ENCODE measurements around the gene PHKA1. TPM values are rescaled to one million over a fixed set of nuclear protein-coding genes. Genes with fewer than 3 reads are reported as not detected.

PHKA1 gene
- total and polyA plus RNA-seq, 4 donors: 0.57 to 5.5 (median 1.4) TPM

DNA sequence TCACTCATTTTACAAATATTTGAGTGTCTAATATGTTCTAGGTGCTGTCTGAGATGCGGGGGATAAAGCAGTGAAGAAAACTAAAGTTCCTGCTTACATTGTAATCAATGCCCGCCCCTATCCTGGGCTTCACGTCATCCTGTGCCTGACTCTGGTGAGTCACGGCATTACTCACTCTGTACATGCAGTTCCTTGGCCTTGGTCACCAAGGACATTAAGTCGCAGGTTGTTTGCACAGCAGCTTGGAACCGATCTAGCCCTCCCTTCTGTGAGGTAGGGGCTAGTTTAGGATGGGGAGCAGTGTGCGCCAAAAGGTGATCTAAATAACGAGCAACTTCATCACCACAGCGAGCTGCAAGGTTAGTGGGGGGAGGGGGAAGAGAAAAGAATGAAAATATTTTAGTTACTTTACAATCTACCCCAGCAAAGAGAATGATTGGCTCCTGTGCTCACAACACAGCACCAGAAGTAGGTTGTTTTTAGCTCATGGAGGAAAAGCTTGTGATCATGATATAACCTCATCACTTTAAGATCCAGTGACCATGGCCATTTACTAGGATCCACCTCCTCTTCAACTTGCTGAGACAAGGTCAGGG, 93.5 kb downstream of the PHKA1 start:
- 89% methylated on average over 9 of the region's 9 CpGs for WGBS
- Histone ChIP-seq H3K4me1 (ENCODE audit: control insufficient read depth in 4 of 4, insufficient read depth in 4 of 4, low read length in 3 of 4) (no peaks in the 10 kb centered on the region), H3K27me3 (ENCODE audit: control insufficient read depth in 4 of 4, insufficient read depth in 4 of 4, low read length in 3 of 4) (no peaks in the 10 kb centered on the region), H3K9ac (ENCODE audit: low read depth in 1 of 2, low read length in 2 of 2) (no peak overlapping the region), H3K36me3 (ENCODE audit: control insufficient read depth in 4 of 4, insufficient read depth in 3 of 4, low read depth in 1 of 4, low read length in 3 of 4) (peaks cover 0 to 2% (median 0%) of the 10 kb centered on the region in 4 donors), H3K4me3 (ENCODE audit: low read depth in 1 of 3, low read length in 3 of 3) (no peak overlapping the region), H3K27ac (ENCODE audit: low read depth in 1 of 2, low read length in 2 of 2) (no peak overlapping the region), H3K9me3 (ENCODE audit: control insufficient read depth in 4 of 4, low read length in 3 of 4) (no peaks in the 10 kb centered on the region)
- DNase-seq (ENCODE audit: low spot score): no peak
- TF ChIP-seq HNF4G (IDR thresholded peaks at IDR 0.05) (no peak), JUND (IDR thresholded peaks at IDR 0.05) (peak in 1 of 2 donors; percentile 20), EGR1 (IDR thresholded peaks at IDR 0.05; ENCODE audit: low read depth in 2 of 2) (no peak), RAD21 (IDR thresholded peaks at IDR 0.05) (no peak), YY1 (IDR thresholded peaks at IDR 0.05) (no peak), NR2F2 (IDR thresholded peaks at IDR 0.05) (no peak)
- TF ChIP-seq, protein P1, sequence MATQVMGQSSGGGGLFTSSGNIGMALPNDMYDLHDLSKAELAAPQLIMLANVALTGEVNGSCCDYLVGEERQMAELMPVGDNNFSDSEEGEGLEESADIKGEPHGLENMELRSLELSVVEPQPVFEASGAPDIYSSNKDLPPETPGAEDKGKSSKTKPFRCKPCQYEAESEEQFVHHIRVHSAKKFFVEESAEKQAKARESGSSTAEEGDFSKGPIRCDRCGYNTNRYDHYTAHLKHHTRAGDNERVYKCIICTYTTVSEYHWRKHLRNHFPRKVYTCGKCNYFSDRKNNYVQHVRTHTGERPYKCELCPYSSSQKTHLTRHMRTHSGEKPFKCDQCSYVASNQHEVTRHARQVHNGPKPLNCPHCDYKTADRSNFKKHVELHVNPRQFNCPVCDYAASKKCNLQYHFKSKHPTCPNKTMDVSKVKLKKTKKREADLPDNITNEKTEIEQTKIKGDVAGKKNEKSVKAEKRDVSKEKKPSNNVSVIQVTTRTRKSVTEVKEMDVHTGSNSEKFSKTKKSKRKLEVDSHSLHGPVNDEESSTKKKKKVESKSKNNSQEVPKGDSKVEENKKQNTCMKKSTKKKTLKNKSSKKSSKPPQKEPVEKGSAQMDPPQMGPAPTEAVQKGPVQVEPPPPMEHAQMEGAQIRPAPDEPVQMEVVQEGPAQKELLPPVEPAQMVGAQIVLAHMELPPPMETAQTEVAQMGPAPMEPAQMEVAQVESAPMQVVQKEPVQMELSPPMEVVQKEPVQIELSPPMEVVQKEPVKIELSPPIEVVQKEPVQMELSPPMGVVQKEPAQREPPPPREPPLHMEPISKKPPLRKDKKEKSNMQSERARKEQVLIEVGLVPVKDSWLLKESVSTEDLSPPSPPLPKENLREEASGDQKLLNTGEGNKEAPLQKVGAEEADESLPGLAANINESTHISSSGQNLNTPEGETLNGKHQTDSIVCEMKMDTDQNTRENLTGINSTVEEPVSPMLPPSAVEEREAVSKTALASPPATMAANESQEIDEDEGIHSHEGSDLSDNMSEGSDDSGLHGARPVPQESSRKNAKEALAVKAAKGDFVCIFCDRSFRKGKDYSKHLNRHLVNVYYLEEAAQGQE (IDR thresholded peaks at IDR 0.05): no peak
- TF ChIP-seq, protein P2, sequence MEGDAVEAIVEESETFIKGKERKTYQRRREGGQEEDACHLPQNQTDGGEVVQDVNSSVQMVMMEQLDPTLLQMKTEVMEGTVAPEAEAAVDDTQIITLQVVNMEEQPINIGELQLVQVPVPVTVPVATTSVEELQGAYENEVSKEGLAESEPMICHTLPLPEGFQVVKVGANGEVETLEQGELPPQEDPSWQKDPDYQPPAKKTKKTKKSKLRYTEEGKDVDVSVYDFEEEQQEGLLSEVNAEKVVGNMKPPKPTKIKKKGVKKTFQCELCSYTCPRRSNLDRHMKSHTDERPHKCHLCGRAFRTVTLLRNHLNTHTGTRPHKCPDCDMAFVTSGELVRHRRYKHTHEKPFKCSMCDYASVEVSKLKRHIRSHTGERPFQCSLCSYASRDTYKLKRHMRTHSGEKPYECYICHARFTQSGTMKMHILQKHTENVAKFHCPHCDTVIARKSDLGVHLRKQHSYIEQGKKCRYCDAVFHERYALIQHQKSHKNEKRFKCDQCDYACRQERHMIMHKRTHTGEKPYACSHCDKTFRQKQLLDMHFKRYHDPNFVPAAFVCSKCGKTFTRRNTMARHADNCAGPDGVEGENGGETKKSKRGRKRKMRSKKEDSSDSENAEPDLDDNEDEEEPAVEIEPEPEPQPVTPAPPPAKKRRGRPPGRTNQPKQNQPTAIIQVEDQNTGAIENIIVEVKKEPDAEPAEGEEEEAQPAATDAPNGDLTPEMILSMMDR (IDR thresholded peaks at IDR 0.05; ENCODE audit: low read depth, low read length, missing input control): no peak
- TF ChIP-seq, protein P3, sequence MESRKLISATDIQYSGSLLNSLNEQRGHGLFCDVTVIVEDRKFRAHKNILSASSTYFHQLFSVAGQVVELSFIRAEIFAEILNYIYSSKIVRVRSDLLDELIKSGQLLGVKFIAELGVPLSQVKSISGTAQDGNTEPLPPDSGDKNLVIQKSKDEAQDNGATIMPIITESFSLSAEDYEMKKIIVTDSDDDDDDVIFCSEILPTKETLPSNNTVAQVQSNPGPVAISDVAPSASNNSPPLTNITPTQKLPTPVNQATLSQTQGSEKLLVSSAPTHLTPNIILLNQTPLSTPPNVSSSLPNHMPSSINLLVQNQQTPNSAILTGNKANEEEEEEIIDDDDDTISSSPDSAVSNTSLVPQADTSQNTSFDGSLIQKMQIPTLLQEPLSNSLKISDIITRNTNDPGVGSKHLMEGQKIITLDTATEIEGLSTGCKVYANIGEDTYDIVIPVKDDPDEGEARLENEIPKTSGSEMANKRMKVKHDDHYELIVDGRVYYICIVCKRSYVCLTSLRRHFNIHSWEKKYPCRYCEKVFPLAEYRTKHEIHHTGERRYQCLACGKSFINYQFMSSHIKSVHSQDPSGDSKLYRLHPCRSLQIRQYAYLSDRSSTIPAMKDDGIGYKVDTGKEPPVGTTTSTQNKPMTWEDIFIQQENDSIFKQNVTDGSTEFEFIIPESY (IDR thresholded peaks at IDR 0.05): no peak

DNA sequence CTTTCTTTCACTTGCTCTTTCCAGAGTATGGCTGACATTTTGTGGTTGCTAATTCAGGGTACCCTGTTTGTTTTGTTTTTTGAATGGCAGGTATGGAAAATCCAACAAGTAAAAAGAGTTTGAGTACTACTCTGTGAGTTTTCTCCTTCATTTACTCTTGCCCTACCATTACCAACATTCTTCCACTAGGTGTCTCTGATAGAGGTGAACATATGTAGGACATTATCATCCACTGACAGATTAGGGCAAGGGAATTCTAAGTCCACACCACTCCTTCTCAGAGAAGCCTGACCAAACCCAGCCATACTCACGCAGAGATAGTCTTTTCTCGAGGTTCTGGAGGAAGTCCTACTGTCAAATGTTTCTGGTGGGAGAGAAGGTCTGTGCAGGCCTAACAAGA, 104.8 kb downstream of the PHKA1 start:
- 81% methylated on average over 2 of the region's 2 CpGs for WGBS
- H3K9me3 ChIP-seq (ENCODE audit: control insufficient read depth in 4 of 4, low read length in 3 of 4): no peaks in the 10 kb centered on the region
- no peak overlapping the region for H3K4me3 ChIP-seq (ENCODE audit: low read depth in 1 of 3, low read length in 3 of 3)
- TF ChIP-seq RAD21 (IDR thresholded peaks at IDR 0.05) (peak; percentile 66 to 71), YY1 (IDR thresholded peaks at IDR 0.05) (no peak), RXRA (IDR thresholded peaks at IDR 0.05) (no peak), FOXA1 (IDR thresholded peaks at IDR 0.05) (no peak), FOXA2 (IDR thresholded peaks at IDR 0.05) (no peak), HNF4G (IDR thresholded peaks at IDR 0.05) (no peak), HNF4A (conservative IDR thresholded peaks at IDR 0.05) (no peak), NR2F2 (IDR thresholded peaks at IDR 0.05) (no peak), JUND (IDR thresholded peaks at IDR 0.05) (no peak)
- TF ChIP-seq, protein P1 (IDR thresholded peaks at IDR 0.05): no peak
- TF ChIP-seq, protein P4, sequence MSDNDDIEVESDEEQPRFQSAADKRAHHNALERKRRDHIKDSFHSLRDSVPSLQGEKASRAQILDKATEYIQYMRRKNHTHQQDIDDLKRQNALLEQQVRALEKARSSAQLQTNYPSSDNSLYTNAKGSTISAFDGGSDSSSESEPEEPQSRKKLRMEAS (IDR thresholded peaks at IDR 0.05): no peak
- TF ChIP-seq, protein P2 (IDR thresholded peaks at IDR 0.05; ENCODE audit: low read depth, low read length, missing input control): peak; percentile 26
- TF ChIP-seq, protein P3 (IDR thresholded peaks at IDR 0.05): no peak
- H3K4me1 ChIP-seq (ENCODE audit: control insufficient read depth in 4 of 4, insufficient read depth in 4 of 4, low read length in 3 of 4): no peaks in the 10 kb centered on the region
- DNase-seq (ENCODE audit: low spot score): no peak
- no peak overlapping the region for H3K27ac ChIP-seq (ENCODE audit: low read depth in 1 of 2, low read length in 2 of 2)
- no peaks in the 10 kb centered on the region for H3K27me3 ChIP-seq (ENCODE audit: control insufficient read depth in 4 of 4, insufficient read depth in 4 of 4, low read length in 3 of 4)
- H3K36me3 ChIP-seq (ENCODE audit: control insufficient read depth in 4 of 4, insufficient read depth in 3 of 4, low read depth in 1 of 4, low read length in 3 of 4): no peaks in the 10 kb centered on the region
- H3K9ac ChIP-seq (ENCODE audit: low read depth in 1 of 2, low read length in 2 of 2): no peak overlapping the region

Data from liver (tissue), 9 donors.